Activated T-cell treated with anti-CD3 and anti-CD28 coated beads, Interleukin-2, amount 50 U/mL, for 4 hours (primary cell): ENCODE measurements around the gene HPD. TPM values are rescaled to one million over a fixed set of nuclear protein-coding genes. Genes with fewer than 3 reads are reported as not detected.

Experiments used
- ATAC-seq, 2 donors: fragments of 200-7000 bp; cut with Tn5 transposase; one replicate each; pipeline ENCODE4 v1.10.0; 2021
- DNase-seq: peaks from one replicate; pipeline ENCODE4 v3.0.0-alpha.2; 2020
- H3K27me3 Mint-ChIP-seq: one replicate; pipeline ENCODE4 v1.8.0; 2021; ENCODE audit warnings: low read depth, mixed read lengths
- H3K36me3 Mint-ChIP-seq: one replicate; pipeline ENCODE4 v1.8.0; 2022; ENCODE audit warnings: mixed read lengths; ENCODE audit not compliant: insufficient read depth
- H3K4me1 Mint-ChIP-seq: one replicate; pipeline ENCODE4 v1.8.0; 2021; ENCODE audit warnings: low read depth, mixed read lengths
- H3K4me3 Mint-ChIP-seq: one replicate; pipeline ENCODE4 v1.8.0; 2021; ENCODE audit warnings: mild to moderate bottlenecking, moderate library complexity, mixed read lengths
- H3K9me3 Mint-ChIP-seq: one replicate; pipeline ENCODE4 v1.8.0; 2021; ENCODE audit warnings: mixed read lengths
- total RNA-seq, 3 donors: library from RNA; stranded (reverse); gene quantifications; one replicate each; pipeline ENCODE4 v1.2.1, GENCODE V29; 2021

The HPD gene
- total RNA-seq, 3 donors from 2014 or later, result 0.20 to 0.27 (median 0.26) TPM

GRCh38 chr12:121849211-121849610, 9.4 kb downstream of the HPD start:
- Mint-ChIP-seq H3K4me1 (no peaks in the 10 kb centered on the region), H3K36me3 (no peaks in the 10 kb centered on the region), H3K9me3 (no peaks in the 10 kb centered on the region), H3K27me3 (no peaks in the 10 kb centered on the region), H3K4me3 (no peak overlapping the region)
- ATAC-seq (no peak), DNase-seq (no peak)

- Mint-ChIP-seq H3K4me1 (no peaks in the 10 kb centered on the region), H3K36me3 (no peaks in the 10 kb centered on the region), H3K27me3 (no peaks in the 10 kb centered on the region), H3K9me3 (no peaks in the 10 kb centered on the region), H3K4me3 (no peak overlapping the region)
- ATAC-seq (no peak), DNase-seq (no peak)
Measured at GRCh38 chr12:121845701-121846100, 13.0 kb downstream of the HPD start.

- no peaks in the 10 kb centered on the region for H3K9me3 Mint-ChIP-seq
- ATAC-seq, result no peak
- H3K4me3 Mint-ChIP-seq, result peak overlapping the region; percentile 7
- H3K27me3 Mint-ChIP-seq, result no peaks in the 10 kb centered on the region
- DNase-seq, result no peak
- H3K36me3 Mint-ChIP-seq, result no peaks in the 10 kb centered on the region
- H3K4me1 Mint-ChIP-seq, result peaks cover 12% of the 10 kb centered on the region
Measured at GRCh38 chr12:121843236-121843982, 15.2 kb downstream of the HPD start.

GRCh38 chr12:121839993-121840761, 18.5 kb downstream of the HPD start:
- ATAC-seq (no peak), DNase-seq (no peak)
- Mint-ChIP-seq H3K4me1 (peaks cover 12% of the 10 kb centered on the region), H3K27me3 (no peaks in the 10 kb centered on the region), H3K4me3 (peak overlapping the region; percentile 96), H3K9me3 (no peaks in the 10 kb centered on the region), H3K36me3 (no peaks in the 10 kb centered on the region)

- Mint-ChIP-seq H3K36me3 (no peaks in the 10 kb centered on the region), H3K27me3 (no peaks in the 10 kb centered on the region), H3K9me3 (no peaks in the 10 kb centered on the region), H3K4me1 (peaks cover 12% of the 10 kb centered on the region), H3K4me3 (peak overlapping the region; percentile 96)
- ATAC-seq, result peak; percentile 98 to 99
- DNase-seq, result peak; percentile 100
Measured at GRCh38 chr12:121839106-121839992, 19.3 kb downstream of the HPD start.

- DNase-seq (no peak), ATAC-seq (no peak)
- Mint-ChIP-seq H3K9me3 (no peaks in the 10 kb centered on the region), H3K4me3 (no peak overlapping the region), H3K4me1 (peaks cover 15% of the 10 kb centered on the region), H3K36me3 (no peaks in the 10 kb centered on the region), H3K27me3 (no peaks in the 10 kb centered on the region)
Measured at GRCh38 chr12:121838126-121838525, 20.5 kb downstream of the HPD start.

GRCh38 chr12:121837680-121838079, 21.0 kb downstream of the HPD start:
- Mint-ChIP-seq H3K27me3 (no peaks in the 10 kb centered on the region), H3K9me3 (no peaks in the 10 kb centered on the region), H3K4me3 (no peak overlapping the region), H3K36me3 (no peaks in the 10 kb centered on the region), H3K4me1 (peaks cover 15% of the 10 kb centered on the region)
- no peak for DNase-seq
- no peak for ATAC-seq

GRCh38 chr12:121831571-121832245, 27.0 kb downstream of the HPD start:
- no peaks in the 10 kb centered on the region for H3K27me3 Mint-ChIP-seq
- H3K4me1 Mint-ChIP-seq, result peaks cover 2% of the 10 kb centered on the region
- ATAC-seq (no peak), DNase-seq (no peak)
- no peaks in the 10 kb centered on the region for H3K9me3 Mint-ChIP-seq
- H3K4me3 Mint-ChIP-seq, result no peak overlapping the region
- peaks cover 32% of the 10 kb centered on the region for H3K36me3 Mint-ChIP-seq

GRCh38 chr12:121830588-121831265, 27.9 kb downstream of the HPD start:
- DNase-seq (no peak), ATAC-seq (peak in 1 of 2 donors; percentile 25)
- peaks cover 2% of the 10 kb centered on the region for H3K4me1 Mint-ChIP-seq
- H3K9me3 Mint-ChIP-seq, result no peaks in the 10 kb centered on the region
- H3K4me3 Mint-ChIP-seq, result no peak overlapping the region
- H3K36me3 Mint-ChIP-seq, result peaks cover 38% of the 10 kb centered on the region
- H3K27me3 Mint-ChIP-seq, result no peaks in the 10 kb centered on the region

- Mint-ChIP-seq H3K9me3 (no peaks in the 10 kb centered on the region), H3K4me1 (peaks cover 2% of the 10 kb centered on the region), H3K27me3 (no peaks in the 10 kb centered on the region), H3K4me3 (no peak overlapping the region), H3K36me3 (peaks cover 38% of the 10 kb centered on the region)
- no peak for DNase-seq
- no peak for ATAC-seq
Measured at GRCh38 chr12:121830134-121830533, 28.5 kb downstream of the HPD start.

GRCh38 chr12:121829250-121829918, 29.3 kb downstream of the HPD start:
- Mint-ChIP-seq H3K36me3 (peaks cover 38% of the 10 kb centered on the region), H3K4me3 (no peak overlapping the region), H3K4me1 (peaks cover 2% of the 10 kb centered on the region), H3K9me3 (no peaks in the 10 kb centered on the region), H3K27me3 (no peaks in the 10 kb centered on the region)
- ATAC-seq (no peak), DNase-seq (no peak)

- no peaks in the 10 kb centered on the region for H3K9me3 Mint-ChIP-seq
- DNase-seq (no peak), ATAC-seq (no peak)
- H3K27me3 Mint-ChIP-seq, result no peaks in the 10 kb centered on the region
- no peak overlapping the region for H3K4me3 Mint-ChIP-seq
- H3K36me3 Mint-ChIP-seq, result peaks cover 38% of the 10 kb centered on the region
- H3K4me1 Mint-ChIP-seq, result peaks cover 2% of the 10 kb centered on the region
Measured at GRCh38 chr12:121828826-121829225, 29.8 kb downstream of the HPD start.

- Mint-ChIP-seq H3K36me3 (peaks cover 41% of the 10 kb centered on the region), H3K4me3 (no peak overlapping the region), H3K9me3 (no peaks in the 10 kb centered on the region), H3K27me3 (no peaks in the 10 kb centered on the region), H3K4me1 (peaks cover 1% of the 10 kb centered on the region)
- DNase-seq (no peak), ATAC-seq (no peak)
Measured at GRCh38 chr12:121828306-121828705, 30.4 kb downstream of the HPD start.
